NCI-H1436 (cell line): ENCODE results near the gene LETM1.
A peak's percentile ranks its signal among the peaks of the same experiment; 100 is the strongest.

Source experiments
- DNase-seq: peaks from one replicate; lab custom pipeline; 2025; lab: John Stamatoyannopoulos, UW

Gene LETM1

GRCh38 chr4:1872870-1873269 lies 16.9 kb upstream of the LETM1 start:
- no peak for DNase-seq

- DNase-seq: peak; percentile 42
Measured at GRCh38 chr4:1871471-1872021, 15.6 kb upstream of the LETM1 start.

GRCh38 chr4:1870578-1871443 lies 14.9 kb upstream of the LETM1 start, which contains the start of gene NSD2:
Gene NSD2 (plus strand): TSS chr4:1871393. CDS start chr4:1900655, 29,262 bp downstream.
- DNase-seq: peak; percentile 90

GRCh38 chr4:1870328-1870577 lies 14.3 kb upstream of the LETM1 start:
- DNase-seq: peak; percentile 76

- DNase-seq: no peak
Measured at GRCh38 chr4:1869530-1870327, 13.8 kb upstream of the LETM1 start.

- no peak for DNase-seq
Measured at GRCh38 chr4:1868912-1869311, 13.0 kb upstream of the LETM1 start.

- no peak for DNase-seq
Measured at GRCh38 chr4:1868293-1868692, 12.3 kb upstream of the LETM1 start.

GRCh38 chr4:1866189-1866661 lies 10.3 kb upstream of the LETM1 start:
- no peak for DNase-seq

GRCh38 chr4:1864076-1865008 lies 8.4 kb upstream of the LETM1 start:
- no peak for DNase-seq

GRCh38 chr4:1863297-1864033 lies 7.5 kb upstream of the LETM1 start:
- no peak for DNase-seq

- DNase-seq: no peak
Measured at GRCh38 chr4:1862961-1863296, 7.0 kb upstream of the LETM1 start.

- no peak for DNase-seq
Measured at GRCh38 chr4:1862055-1862911, 6.3 kb upstream of the LETM1 start.

- no peak for DNase-seq
Measured at GRCh38 chr4:1859389-1859753, 3.4 kb upstream of the LETM1 start.

- DNase-seq: no peak
Measured at GRCh38 chr4:1857931-1858330, 2.0 kb upstream of the LETM1 start.

- DNase-seq: no peak
Measured at GRCh38 chr4:1856943-1857699, 1.2 kb upstream of the LETM1 start.

GRCh38 chr4:1855333-1856070 lies 454 bp downstream of the LETM1 start:
- DNase-seq: no peak

GRCh38 chr4:1854752-1855151 lies 1.2 kb downstream of the LETM1 start:
- DNase-seq: no peak

- no peak for DNase-seq
Measured at GRCh38 chr4:1852904-1853623, 2.9 kb downstream of the LETM1 start.
